ENCODE measurements around the gene AHCYL2. TPM values are rescaled to one million over a fixed set of nuclear protein-coding genes. Genes with fewer than 3 reads are reported as not detected.

The AHCYL2 gene
- total RNA-seq, 1 experiment from 2014 or later: 20.2 TPM

DNA sequence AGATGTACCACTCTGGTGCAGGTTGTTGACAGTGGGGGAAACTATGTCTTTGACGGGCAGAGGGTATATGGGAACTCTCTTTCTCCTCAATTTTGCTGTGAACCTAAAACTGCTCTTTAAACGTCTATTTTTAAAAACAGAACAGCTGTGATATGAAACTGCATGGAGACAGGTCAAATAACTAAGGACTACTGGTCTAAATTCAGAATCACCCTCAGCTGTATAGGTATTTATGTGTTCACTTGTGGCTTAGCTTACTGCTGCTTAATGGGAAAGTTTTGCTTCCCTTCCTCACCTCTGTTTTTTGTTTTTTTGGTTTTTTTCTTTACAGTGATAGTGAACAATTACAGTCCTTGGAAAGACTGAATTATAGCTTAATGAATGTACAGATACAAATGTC, 122.5 kb downstream of the AHCYL2 start:
- BruUV-seq (replicated peaks): no TSS peak
- Histone ChIP-seq H3K4me1 (ENCODE audit: control insufficient read depth, insufficient read depth, low read length) (no peaks in the 10 kb centered on the region), H3K36me3 (ENCODE audit: control insufficient read depth, insufficient read depth, low read length) (no peaks in the 10 kb centered on the region), H3K27ac (ENCODE audit: low read length) (no peak overlapping the region), H3K27me3 (ENCODE audit: control insufficient read depth, insufficient read depth, low read length) (no peaks in the 10 kb centered on the region), H3K4me3 (ENCODE audit: low read depth in 2 of 2, low read length in 2 of 2) (no peak overlapping the region), H3K9me3 (ENCODE audit: control insufficient read depth, insufficient read depth, low read depth, low read length) (no peaks in the 10 kb centered on the region)
- POLR2A ChIA-PET: no interaction called here
- CTCF ChIA-PET: no interaction called here
- intact Hi-C loops (cut with micrococcal nuclease; ENCODE audit: unreplicated experiment) (no loop called here), in situ Hi-C loops (cut with HindIII; ENCODE audit: low pct_unique_long_range_greater_than_20kb, low sequenced_read_pairs) (no loop called here)
- ATAC-seq (no peak), DNase-seq (ENCODE audit: low read depth, low spot score) (no peak)
- TF ChIP-seq, protein P1, sequence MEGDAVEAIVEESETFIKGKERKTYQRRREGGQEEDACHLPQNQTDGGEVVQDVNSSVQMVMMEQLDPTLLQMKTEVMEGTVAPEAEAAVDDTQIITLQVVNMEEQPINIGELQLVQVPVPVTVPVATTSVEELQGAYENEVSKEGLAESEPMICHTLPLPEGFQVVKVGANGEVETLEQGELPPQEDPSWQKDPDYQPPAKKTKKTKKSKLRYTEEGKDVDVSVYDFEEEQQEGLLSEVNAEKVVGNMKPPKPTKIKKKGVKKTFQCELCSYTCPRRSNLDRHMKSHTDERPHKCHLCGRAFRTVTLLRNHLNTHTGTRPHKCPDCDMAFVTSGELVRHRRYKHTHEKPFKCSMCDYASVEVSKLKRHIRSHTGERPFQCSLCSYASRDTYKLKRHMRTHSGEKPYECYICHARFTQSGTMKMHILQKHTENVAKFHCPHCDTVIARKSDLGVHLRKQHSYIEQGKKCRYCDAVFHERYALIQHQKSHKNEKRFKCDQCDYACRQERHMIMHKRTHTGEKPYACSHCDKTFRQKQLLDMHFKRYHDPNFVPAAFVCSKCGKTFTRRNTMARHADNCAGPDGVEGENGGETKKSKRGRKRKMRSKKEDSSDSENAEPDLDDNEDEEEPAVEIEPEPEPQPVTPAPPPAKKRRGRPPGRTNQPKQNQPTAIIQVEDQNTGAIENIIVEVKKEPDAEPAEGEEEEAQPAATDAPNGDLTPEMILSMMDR (IDR thresholded peaks at IDR 0.05): no peak
- TF ChIP-seq SIN3A (IDR thresholded peaks at IDR 0.05; ENCODE audit: borderline replicate concordance, insufficient read depth, low read depth, low read length) (no peak), POLR2AphosphoS5 (IDR thresholded peaks at IDR 0.05; ENCODE audit: low read depth, low read length) (no peak), TCF7L2 (IDR thresholded peaks at IDR 0.05; ENCODE audit: low read depth, low read length) (no peak)
- TF ChIP-seq, protein P2, sequence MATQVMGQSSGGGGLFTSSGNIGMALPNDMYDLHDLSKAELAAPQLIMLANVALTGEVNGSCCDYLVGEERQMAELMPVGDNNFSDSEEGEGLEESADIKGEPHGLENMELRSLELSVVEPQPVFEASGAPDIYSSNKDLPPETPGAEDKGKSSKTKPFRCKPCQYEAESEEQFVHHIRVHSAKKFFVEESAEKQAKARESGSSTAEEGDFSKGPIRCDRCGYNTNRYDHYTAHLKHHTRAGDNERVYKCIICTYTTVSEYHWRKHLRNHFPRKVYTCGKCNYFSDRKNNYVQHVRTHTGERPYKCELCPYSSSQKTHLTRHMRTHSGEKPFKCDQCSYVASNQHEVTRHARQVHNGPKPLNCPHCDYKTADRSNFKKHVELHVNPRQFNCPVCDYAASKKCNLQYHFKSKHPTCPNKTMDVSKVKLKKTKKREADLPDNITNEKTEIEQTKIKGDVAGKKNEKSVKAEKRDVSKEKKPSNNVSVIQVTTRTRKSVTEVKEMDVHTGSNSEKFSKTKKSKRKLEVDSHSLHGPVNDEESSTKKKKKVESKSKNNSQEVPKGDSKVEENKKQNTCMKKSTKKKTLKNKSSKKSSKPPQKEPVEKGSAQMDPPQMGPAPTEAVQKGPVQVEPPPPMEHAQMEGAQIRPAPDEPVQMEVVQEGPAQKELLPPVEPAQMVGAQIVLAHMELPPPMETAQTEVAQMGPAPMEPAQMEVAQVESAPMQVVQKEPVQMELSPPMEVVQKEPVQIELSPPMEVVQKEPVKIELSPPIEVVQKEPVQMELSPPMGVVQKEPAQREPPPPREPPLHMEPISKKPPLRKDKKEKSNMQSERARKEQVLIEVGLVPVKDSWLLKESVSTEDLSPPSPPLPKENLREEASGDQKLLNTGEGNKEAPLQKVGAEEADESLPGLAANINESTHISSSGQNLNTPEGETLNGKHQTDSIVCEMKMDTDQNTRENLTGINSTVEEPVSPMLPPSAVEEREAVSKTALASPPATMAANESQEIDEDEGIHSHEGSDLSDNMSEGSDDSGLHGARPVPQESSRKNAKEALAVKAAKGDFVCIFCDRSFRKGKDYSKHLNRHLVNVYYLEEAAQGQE (IDR thresholded peaks at IDR 0.05; ENCODE audit: insufficient read depth in 1 of 2, low read depth in 2 of 2, low read length in 1 of 2): no peak

DNA sequence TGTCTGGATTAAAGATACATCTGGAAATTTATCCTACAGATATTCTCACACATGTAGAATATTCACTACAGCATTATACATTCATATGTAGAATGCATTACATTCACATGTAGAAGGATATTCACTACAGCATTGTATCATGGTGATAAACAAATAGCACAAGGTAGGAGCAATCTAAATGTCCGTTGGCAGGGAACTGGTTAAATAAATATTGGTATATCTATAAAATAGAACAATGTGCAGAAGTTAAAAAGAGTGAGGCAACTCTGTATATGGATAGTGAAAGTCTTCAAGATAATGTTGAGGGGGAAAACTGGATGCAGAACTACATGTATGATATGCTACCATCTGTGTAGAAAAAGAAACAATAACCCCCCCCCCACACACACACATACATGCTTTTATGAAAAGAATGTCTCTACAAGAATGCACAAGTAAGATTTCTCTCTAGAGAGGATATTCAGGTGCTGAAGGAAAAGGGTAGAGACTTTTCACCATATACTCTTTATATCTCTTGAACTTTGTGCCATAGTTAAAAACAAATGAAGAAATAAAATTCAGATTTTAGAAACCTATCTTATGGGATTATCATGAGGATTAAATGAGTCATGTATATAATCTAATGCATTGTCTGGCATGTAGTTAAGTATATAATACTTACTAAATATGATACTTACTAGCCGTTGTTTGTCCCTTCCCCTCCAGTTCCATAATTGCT, 123.4 kb downstream of the AHCYL2 start:
- Histone ChIP-seq H3K27ac (ENCODE audit: low read length) (no peak overlapping the region), H3K4me1 (ENCODE audit: control insufficient read depth, insufficient read depth, low read length) (no peaks in the 10 kb centered on the region), H3K36me3 (ENCODE audit: control insufficient read depth, insufficient read depth, low read length) (no peaks in the 10 kb centered on the region), H3K4me3 (ENCODE audit: low read depth in 2 of 2, low read length in 2 of 2) (no peak overlapping the region), H3K27me3 (ENCODE audit: control insufficient read depth, insufficient read depth, low read length) (no peaks in the 10 kb centered on the region), H3K9me3 (ENCODE audit: control insufficient read depth, insufficient read depth, low read depth, low read length) (no peaks in the 10 kb centered on the region)
- ATAC-seq: no peak
- intact Hi-C loops (cut with micrococcal nuclease; ENCODE audit: unreplicated experiment) (no loop called here), in situ Hi-C loops (cut with HindIII; ENCODE audit: low pct_unique_long_range_greater_than_20kb, low sequenced_read_pairs) (no loop called here)
- no peak for TF ChIP-seq SIN3A (IDR thresholded peaks at IDR 0.05; ENCODE audit: borderline replicate concordance, insufficient read depth, low read depth, low read length)
- no peak for TF ChIP-seq POLR2AphosphoS5 (IDR thresholded peaks at IDR 0.05; ENCODE audit: low read depth, low read length)
- TF ChIP-seq, protein P2 (IDR thresholded peaks at IDR 0.05; ENCODE audit: insufficient read depth in 1 of 2, low read depth in 2 of 2, low read length in 1 of 2): no peak
- TF ChIP-seq TCF7L2 (IDR thresholded peaks at IDR 0.05; ENCODE audit: low read depth, low read length): no peak
- TF ChIP-seq, protein P1 (IDR thresholded peaks at IDR 0.05): no peak
- CTCF ChIA-PET: no interaction called here
- POLR2A ChIA-PET: no interaction called here
- DNase-seq (ENCODE audit: low read depth, low spot score): no peak
- BruUV-seq (replicated peaks): no TSS peak
